ENCODE measurements around the gene ANKRD45.
"Not testable (repeated sequence)": the region's sequence is repeated elsewhere in the genome, so short reads cannot be mapped to it uniquely, and the experiment has no call there.

The ANKRD45 gene

GRCh38 chr1:173642450-173643139, 27.1 kb downstream of the ANKRD45 start:
- not testable (repeated sequence) for DNase-seq

- no peak for DNase-seq
These were observed 30.5 kb downstream of the ANKRD45 start for GRCh38 chr1:173639102-173639501.

- DNase-seq = no peak
These were observed 31.3 kb downstream of the ANKRD45 start for GRCh38 chr1:173638043-173639021.

- not testable (repeated sequence) for DNase-seq
These were observed 32.2 kb downstream of the ANKRD45 start for GRCh38 chr1:173637236-173638042.

GRCh38 chr1:173635116-173635515, 34.5 kb downstream of the ANKRD45 start, which contains the start of gene TEX50:
TSS of gene TEX50 (plus strand) at chr1:173635338. CDS start at chr1:173635522, 184 bp downstream.
- DNase-seq = no peak

- no peak for DNase-seq
These were observed 40.8 kb downstream of the ANKRD45 start for GRCh38 chr1:173628888-173629287.

- DNase-seq = no peak
These were observed 42.4 kb downstream of the ANKRD45 start for GRCh38 chr1:173627269-173627668.

- no peak for DNase-seq
These were observed 52.8 kb downstream of the ANKRD45 start for GRCh38 chr1:173616859-173617258.

- not testable (repeated sequence) for DNase-seq
These were observed 56.6 kb downstream of the ANKRD45 start for GRCh38 chr1:173613086-173613485.

- DNase-seq = no peak
These were observed 61.0 kb downstream of the ANKRD45 start for GRCh38 chr1:173608503-173609216.

GRCh38 chr1:173603056-173603591, 66.5 kb downstream of the ANKRD45 start, which contains the start of gene SLC9C2:
TSS of gene SLC9C2 (minus strand) at chr1:173603072. CDS start at chr1:173601776, 1,296 bp downstream.
- peak; percentile 16 to 40 (median 24) for DNase-seq

GRCh38 chr1:173601588-173601987, 68.1 kb downstream of the ANKRD45 start:
- no peak for DNase-seq

GRCh38 chr1:173596097-173596825, 73.4 kb downstream of the ANKRD45 start:
- no peak for DNase-seq

- DNase-seq = not testable (repeated sequence)
These were observed 78.5 kb downstream of the ANKRD45 start for GRCh38 chr1:173591138-173591537.

- no peak for DNase-seq
These were observed 79.1 kb downstream of the ANKRD45 start for GRCh38 chr1:173590557-173590956.

GRCh38 chr1:173581383-173582079, 88.1 kb downstream of the ANKRD45 start:
- no peak for DNase-seq

- DNase-seq = no peak
These were observed 89.0 kb downstream of the ANKRD45 start for GRCh38 chr1:173580658-173581057.

GRCh38 chr1:173580071-173580470, 89.6 kb downstream of the ANKRD45 start:
- DNase-seq = no peak

GRCh38 chr1:173573596-173573995, 96.1 kb downstream of the ANKRD45 start:
- DNase-seq = no peak

GRCh38 chr1:173572201-173572873, 97.3 kb downstream of the ANKRD45 start:
- no peak for DNase-seq
